PFSK-1 (cell line): ENCODE data around the gene TIAM2.

Source experiments
- POLR2AphosphoS5 ChIP-seq: IDR thresholded peaks from 2 replicates; pipeline ENCODE4 v1.6.1; 2012; ENCODE audit warnings: low read depth, mild to moderate bottlenecking, control low read depth, low read length, moderate library complexity
- TAF1 ChIP-seq: IDR thresholded peaks from 2 replicates; pipeline ENCODE4 v1.6.1; 2012; ENCODE audit warnings: low read length, control low read depth, borderline replicate concordance; ENCODE audit not compliant: insufficient read depth

- TF ChIP-seq TAF1 = no peak
- no peak for TF ChIP-seq POLR2AphosphoS5
Observed at GRCh38 chr6:155237613-155238012, 242.5 kb downstream of the TIAM2 start.
